Measurements from ENCODE around the gene KDM2B. TPM values are rescaled to one million over a fixed set of nuclear protein-coding genes. Genes with fewer than 3 reads are reported as not detected.
A peak's percentile ranks its signal among the peaks of the same experiment; 100 is the strongest.

KDM2B gene
- total and polyA plus RNA-seq, 7 experiments from 2014 or later: 12.6 to 91.7 (median 76.1) TPM

DNA sequence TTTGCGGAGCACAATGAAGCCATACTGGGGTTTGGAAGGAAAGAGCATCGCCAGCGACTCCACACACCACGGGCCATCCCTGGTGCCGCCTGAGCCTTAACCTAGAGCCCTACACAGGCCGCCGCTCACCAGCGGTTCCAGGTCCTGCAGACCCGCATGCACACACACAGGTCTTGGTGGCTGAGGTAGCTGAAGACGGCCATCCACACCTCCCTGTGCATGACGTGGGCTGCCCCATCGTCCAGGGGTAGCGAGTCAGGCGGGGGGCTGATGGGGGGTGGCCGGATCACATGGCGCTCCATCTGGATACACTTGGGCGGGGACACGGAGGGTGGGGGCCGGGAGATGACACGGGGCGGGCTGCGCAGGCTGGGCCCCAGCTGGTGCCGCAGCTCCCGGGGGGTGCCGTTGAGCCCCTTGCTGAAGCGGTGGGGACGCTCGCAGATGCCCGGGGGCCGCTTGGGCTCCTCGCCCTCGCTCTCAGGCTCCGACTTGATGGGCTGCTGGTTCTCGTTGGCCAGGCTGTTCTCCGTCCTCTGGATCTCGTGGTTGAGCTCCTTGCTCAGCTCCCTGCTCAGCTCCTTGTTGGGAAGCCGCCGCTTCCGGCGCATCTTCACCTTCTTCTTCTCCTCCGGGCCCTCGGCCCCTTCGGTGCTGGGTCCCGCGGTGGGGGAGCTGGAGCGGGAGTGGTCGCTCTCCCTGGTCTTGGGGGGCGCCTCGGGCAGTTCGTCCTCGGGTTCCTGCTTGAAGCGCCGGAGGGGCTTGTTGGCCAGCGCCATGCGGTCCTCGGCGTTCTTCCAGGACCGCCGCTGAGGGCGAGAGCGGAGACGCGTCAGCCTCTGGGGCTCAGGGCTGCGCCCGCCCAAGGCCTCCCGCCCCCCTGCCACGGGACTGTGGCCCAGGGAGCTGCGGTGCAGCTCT is 138.5 kb downstream of the KDM2B start:
- H3K27me3 ChIP-seq (ENCODE audit: control insufficient read depth in 2 of 2, insufficient read depth in 2 of 2, low read length in 2 of 2): no peaks in the 10 kb centered on the region
- Mint-ChIP-seq H3K27me3 (no peaks in the 10 kb centered on the region), H3K36me3 (peaks cover 3 to 42% (median 21%) of the 10 kb centered on the region in 5 donors), H3K27ac (no peak overlapping the region), H3K9me3 (no peaks in the 10 kb centered on the region), H3K4me1 (peaks cover 0 to 12% (median 0%) of the 10 kb centered on the region in 7 donors), H3K4me3 (no peak overlapping the region)
- POLR2A ChIA-PET: interaction anchor here (0.7 to 1.0 kb wide), 5 partner anchors 42 to 1583 kb away, joined by 3 to 4 read pairs (median 3); no protein-coding TSS in a partner anchor
- DNase-seq: no peak
- H3K36me3 ChIP-seq (ENCODE audit: control insufficient read depth in 2 of 3, insufficient read depth in 3 of 3, low read length in 3 of 3): peaks cover 1 to 78% (median 12%) of the 10 kb centered on the region in 3 experiments
- intact Hi-C loops (cut with micrococcal nuclease): no loop called here
- no peak for ATAC-seq
- H3K4me1 ChIP-seq (ENCODE audit: control insufficient read depth in 2 of 2, insufficient read depth in 2 of 2, low read length in 2 of 2): no peaks in the 10 kb centered on the region
- CTCF ChIA-PET: interaction anchor here (1.0 to 3.2 kb wide), 12 partner anchors 10 to 229 kb away, joined by 3 to 28 read pairs (median 4); no protein-coding TSS in a partner anchor
- no peaks in the 10 kb centered on the region for H3K9me3 ChIP-seq (ENCODE audit: control insufficient read depth in 2 of 3, low read length in 3 of 3)
- no peak overlapping the region for H3K4me3 ChIP-seq (ENCODE audit: low read length)
- H3K27ac ChIP-seq (ENCODE audit: low read depth, low read length): no peak overlapping the region

DNA sequence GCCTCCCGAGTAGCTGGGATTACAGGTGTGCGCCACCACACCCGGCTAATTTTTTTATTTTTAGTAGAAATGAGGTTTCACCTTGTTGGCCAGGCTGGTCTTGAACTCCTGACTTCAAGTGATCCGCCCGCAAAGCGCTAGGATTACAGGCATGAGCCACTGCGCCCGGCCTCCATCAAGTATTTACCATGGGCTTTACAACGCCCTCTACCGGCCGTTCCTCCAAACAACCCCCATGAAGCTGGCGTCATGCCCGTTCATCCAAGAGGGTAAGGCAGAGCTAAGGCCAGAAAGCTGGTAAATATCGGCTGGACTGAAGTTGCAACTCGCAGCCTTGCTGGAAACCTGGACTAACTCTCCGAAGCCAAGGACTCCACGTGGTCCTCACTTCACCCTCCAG is 139.3 kb downstream of the KDM2B start:
- DNase-seq: no peak
- intact Hi-C loops (cut with micrococcal nuclease): no loop called here
- no peak overlapping the region for H3K27ac Mint-ChIP-seq
- H3K36me3 Mint-ChIP-seq: peaks cover 8 to 48% (median 28%) of the 10 kb centered on the region in 5 donors
- H3K27me3 Mint-ChIP-seq: no peaks in the 10 kb centered on the region
- Histone ChIP-seq H3K27ac (ENCODE audit: low read depth, low read length) (no peak overlapping the region), H3K27me3 (ENCODE audit: control insufficient read depth in 2 of 2, insufficient read depth in 2 of 2, low read length in 2 of 2) (no peaks in the 10 kb centered on the region), H3K36me3 (ENCODE audit: control insufficient read depth in 2 of 3, insufficient read depth in 3 of 3, low read length in 3 of 3) (peaks cover 8 to 83% (median 12%) of the 10 kb centered on the region in 3 experiments), H3K4me1 (ENCODE audit: control insufficient read depth in 2 of 2, insufficient read depth in 2 of 2, low read length in 2 of 2) (no peaks in the 10 kb centered on the region), H3K9me3 (ENCODE audit: control insufficient read depth in 2 of 3, low read length in 3 of 3) (no peaks in the 10 kb centered on the region), H3K4me3 (ENCODE audit: low read length) (no peak overlapping the region)
- CTCF ChIA-PET: interaction anchor here (1.3 to 3.2 kb wide), 4 partner anchors 13 to 107 kb away, joined by 3 to 28 read pairs (median 5); no protein-coding TSS in a partner anchor
- H3K9me3 Mint-ChIP-seq: peaks cover 0 to 6% (median 0%) of the 10 kb centered on the region in 11 donors
- POLR2A ChIA-PET: interaction anchor here (0.7 to 1.0 kb wide), 4 partner anchors 41 to 1584 kb away, joined by 3 to 5 read pairs (median 4); no protein-coding TSS in a partner anchor
- ATAC-seq: no peak
- H3K4me3 Mint-ChIP-seq: no peak overlapping the region
- H3K4me1 Mint-ChIP-seq: peaks cover 0 to 13% (median 0%) of the 10 kb centered on the region in 7 donors

DNA sequence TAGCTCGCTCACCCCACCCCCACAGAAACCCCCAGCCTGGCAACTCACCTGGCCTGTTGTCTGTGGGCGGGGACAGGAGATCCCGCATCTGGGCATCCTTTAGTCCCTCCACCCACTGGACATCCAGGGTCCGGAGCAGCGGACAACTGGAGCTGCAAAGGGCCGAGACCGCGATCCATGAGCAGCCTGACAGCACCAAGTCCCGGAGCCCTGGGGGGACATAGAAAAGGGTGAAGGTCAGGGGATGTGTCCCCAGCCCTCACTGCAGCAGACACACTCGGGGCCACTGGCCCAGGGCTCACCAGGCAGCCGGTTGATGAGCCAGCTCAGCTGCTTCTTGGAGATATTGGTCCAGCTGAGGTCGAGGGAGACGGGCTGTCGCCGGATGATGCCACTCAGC is 140.1 kb downstream of the KDM2B start:
- peaks cover 11 to 87% (median 12%) of the 10 kb centered on the region in 3 experiments for H3K36me3 ChIP-seq (ENCODE audit: control insufficient read depth in 2 of 3, insufficient read depth in 3 of 3, low read length in 3 of 3)
- H3K36me3 Mint-ChIP-seq: peaks cover 11 to 51% (median 34%) of the 10 kb centered on the region in 5 donors
- intact Hi-C loops (cut with micrococcal nuclease): no loop called here
- H3K27ac Mint-ChIP-seq: peak overlapping the region in 1 of 9 donors; percentile 9
- H3K9me3 ChIP-seq (ENCODE audit: control insufficient read depth in 2 of 3, low read length in 3 of 3): no peaks in the 10 kb centered on the region
- ATAC-seq: no peak
- no peak for DNase-seq
- H3K4me3 Mint-ChIP-seq: no peak overlapping the region
- H3K27ac ChIP-seq (ENCODE audit: low read depth, low read length): no peak overlapping the region
- H3K27me3 Mint-ChIP-seq: no peaks in the 10 kb centered on the region
- H3K9me3 Mint-ChIP-seq: peaks cover 0 to 7% (median 0%) of the 10 kb centered on the region in 11 donors
- peaks cover 0 to 16% (median 0%) of the 10 kb centered on the region in 7 donors for H3K4me1 Mint-ChIP-seq
- H3K4me3 ChIP-seq (ENCODE audit: low read length): no peak overlapping the region
- POLR2A ChIA-PET: interaction anchor here (0.7 kb wide), 1 partner anchor 479 kb away, joined by 5 read pairs; no protein-coding TSS in a partner anchor
- H3K4me1 ChIP-seq (ENCODE audit: control insufficient read depth in 2 of 2, insufficient read depth in 2 of 2, low read length in 2 of 2): no peaks in the 10 kb centered on the region
- H3K27me3 ChIP-seq (ENCODE audit: control insufficient read depth in 2 of 2, insufficient read depth in 2 of 2, low read length in 2 of 2): no peaks in the 10 kb centered on the region
- CTCF ChIA-PET: interaction anchor here (1.3 to 3.2 kb wide), 3 partner anchors 14 to 106 kb away, joined by 3 to 28 read pairs (median 4); no protein-coding TSS in a partner anchor

DNA sequence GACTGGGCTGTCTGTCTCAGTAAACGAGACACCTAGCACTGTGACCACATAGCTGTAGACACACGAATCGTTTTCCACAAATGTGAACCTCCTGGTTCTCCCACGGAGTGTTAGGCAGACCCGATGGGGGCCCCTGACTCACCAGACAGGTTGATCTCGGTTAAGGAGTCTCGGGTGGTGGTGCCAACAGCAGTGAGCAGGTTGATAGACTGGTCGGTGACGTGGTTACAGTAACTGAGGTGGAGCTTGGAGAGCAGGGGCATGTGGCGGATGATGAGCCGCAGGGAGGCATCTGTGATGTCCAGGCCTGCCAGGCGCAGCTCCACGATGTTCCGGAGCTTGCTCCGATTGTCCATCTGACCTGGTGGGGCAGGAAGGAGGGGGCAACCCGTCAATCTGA is 141.1 kb downstream of the KDM2B start:
- CTCF ChIA-PET: interaction anchor here (1.7 kb wide), 1 partner anchor 242 kb away, joined by 6 read pairs; no protein-coding TSS in a partner anchor
- peak overlapping the region in 2 of 9 donors; percentile 54 to 88 for H3K27ac Mint-ChIP-seq

DNA sequence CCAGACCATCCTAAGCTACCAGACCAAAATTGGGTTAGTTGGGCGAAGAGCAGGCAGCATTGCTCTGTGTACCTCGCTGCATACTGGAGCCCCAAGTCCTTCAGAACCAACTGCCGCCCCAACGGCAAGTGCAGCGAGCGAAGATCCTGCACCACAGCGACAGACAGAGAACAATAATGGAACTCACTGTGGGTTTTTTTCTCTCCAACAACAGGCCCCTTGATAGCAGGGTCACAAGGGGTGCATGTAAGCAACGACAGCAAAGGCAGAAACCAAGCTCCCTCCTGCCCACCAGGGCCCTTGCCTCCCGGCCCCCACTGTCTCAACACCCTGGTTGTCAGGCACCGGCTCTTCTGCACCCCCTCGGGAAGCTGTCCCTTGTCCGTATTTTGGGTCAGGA is 141.9 kb downstream of the KDM2B start:
- Histone ChIP-seq H3K27ac (ENCODE audit: low read depth, low read length) (no peak overlapping the region), H3K9me3 (ENCODE audit: control insufficient read depth in 2 of 3, low read length in 3 of 3) (no peaks in the 10 kb centered on the region), H3K4me1 (ENCODE audit: control insufficient read depth in 2 of 2, insufficient read depth in 2 of 2, low read length in 2 of 2) (no peaks in the 10 kb centered on the region), H3K27me3 (ENCODE audit: control insufficient read depth in 2 of 2, insufficient read depth in 2 of 2, low read length in 2 of 2) (no peaks in the 10 kb centered on the region), H3K36me3 (ENCODE audit: control insufficient read depth in 2 of 3, insufficient read depth in 3 of 3, low read length in 3 of 3) (peaks cover 8 to 78% (median 11%) of the 10 kb centered on the region in 3 experiments), H3K4me3 (ENCODE audit: low read length) (no peak overlapping the region)
- intact Hi-C loops (cut with micrococcal nuclease): no loop called here
- Mint-ChIP-seq H3K36me3 (peaks cover 11 to 45% (median 42%) of the 10 kb centered on the region in 5 donors), H3K9me3 (peaks cover 0 to 11% (median 0%) of the 10 kb centered on the region in 11 donors), H3K4me3 (no peak overlapping the region), H3K4me1 (peaks cover 0 to 16% (median 0%) of the 10 kb centered on the region in 7 donors), H3K27me3 (no peaks in the 10 kb centered on the region), H3K27ac (no peak overlapping the region)
- ChIA-PET CTCF (interaction anchor here (1.7 kb wide), 1 partner anchor 243 kb away, joined by 6 read pairs; no protein-coding TSS in a partner anchor), POLR2A (no interaction called here)
- DNase-seq: no peak
- ATAC-seq: no peak

More for the DNA sequence above, 141.1 kb downstream of the KDM2B start:
- no peak overlapping the region for H3K27ac ChIP-seq (ENCODE audit: low read depth, low read length)
- POLR2A ChIA-PET: no interaction called here
- intact Hi-C loops (cut with micrococcal nuclease): no loop called here
- H3K36me3 Mint-ChIP-seq: peaks cover 11 to 48% (median 41%) of the 10 kb centered on the region in 5 donors
- H3K36me3 ChIP-seq (ENCODE audit: control insufficient read depth in 2 of 3, insufficient read depth in 3 of 3, low read length in 3 of 3): peaks cover 8 to 83% (median 11%) of the 10 kb centered on the region in 3 experiments
- peaks cover 0 to 11% (median 0%) of the 10 kb centered on the region in 11 donors for H3K9me3 Mint-ChIP-seq
- DNase-seq (no peak), ATAC-seq (no peak)
- H3K27me3 ChIP-seq (ENCODE audit: control insufficient read depth in 2 of 2, insufficient read depth in 2 of 2, low read length in 2 of 2): no peaks in the 10 kb centered on the region
- H3K9me3 ChIP-seq (ENCODE audit: control insufficient read depth in 2 of 3, low read length in 3 of 3): no peaks in the 10 kb centered on the region
- no peaks in the 10 kb centered on the region for H3K27me3 Mint-ChIP-seq
- no peaks in the 10 kb centered on the region for H3K4me1 ChIP-seq (ENCODE audit: control insufficient read depth in 2 of 2, insufficient read depth in 2 of 2, low read length in 2 of 2)
- H3K4me3 Mint-ChIP-seq: no peak overlapping the region
- H3K4me3 ChIP-seq (ENCODE audit: low read length): no peak overlapping the region
- H3K4me1 Mint-ChIP-seq: peaks cover 0 to 18% (median 0%) of the 10 kb centered on the region in 7 donors

DNA sequence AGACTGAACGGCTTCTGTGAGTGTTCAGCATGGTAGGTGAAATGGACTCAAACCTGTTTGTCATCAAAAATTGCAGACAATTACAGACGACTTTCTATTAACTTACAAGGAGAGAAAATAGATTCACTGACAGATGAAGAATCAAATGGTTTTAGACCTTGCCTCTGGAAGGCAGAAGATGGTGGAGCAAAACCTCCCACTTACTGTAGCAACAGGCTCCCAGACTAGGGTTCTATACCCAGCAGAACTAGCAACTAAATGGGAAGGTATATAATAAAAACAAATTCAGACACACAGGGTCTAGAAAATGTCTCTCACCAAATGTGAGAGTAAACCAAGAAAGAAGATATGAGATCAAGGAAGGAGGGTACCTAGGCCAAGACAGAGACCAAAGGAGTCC is 144.1 kb downstream of the KDM2B start:
- Mint-ChIP-seq H3K4me1 (peaks cover 0 to 12% (median 0%) of the 10 kb centered on the region in 7 donors), H3K4me3 (no peak overlapping the region), H3K36me3 (peaks cover 15 to 60% (median 42%) of the 10 kb centered on the region in 5 donors), H3K27ac (peak overlapping the region in 5 of 9 donors; percentile 34 to 76 (median 48)), H3K27me3 (no peaks in the 10 kb centered on the region), H3K9me3 (peaks cover 0 to 11% (median 0%) of the 10 kb centered on the region in 11 donors)
- Histone ChIP-seq H3K27me3 (ENCODE audit: control insufficient read depth in 2 of 2, insufficient read depth in 2 of 2, low read length in 2 of 2) (no peaks in the 10 kb centered on the region), H3K9me3 (ENCODE audit: control insufficient read depth in 2 of 3, low read length in 3 of 3) (no peaks in the 10 kb centered on the region), H3K4me3 (ENCODE audit: low read length) (no peak overlapping the region), H3K4me1 (ENCODE audit: control insufficient read depth in 2 of 2, insufficient read depth in 2 of 2, low read length in 2 of 2) (no peaks in the 10 kb centered on the region), H3K27ac (ENCODE audit: low read depth, low read length) (no peak overlapping the region), H3K36me3 (ENCODE audit: control insufficient read depth in 2 of 3, insufficient read depth in 3 of 3, low read length in 3 of 3) (peaks cover 5 to 73% (median 11%) of the 10 kb centered on the region in 3 experiments)
- ATAC-seq: no peak
- POLR2A ChIA-PET: no interaction called here
- DNase-seq: no peak
- CTCF ChIA-PET: no interaction called here
- intact Hi-C loops (cut with micrococcal nuclease): no loop called here

All from naive thymus-derived CD4-positive, alpha-beta T cell (primary cell).